Gastroesophageal sphincter (tissue), 4 donors: ENCODE results near the gene PPP1R12C. TPM values are rescaled to one million over a fixed set of nuclear protein-coding genes. Genes with fewer than 3 reads are reported as not detected.

Experiments
- ATAC-seq: fragments of 150-250 bp; one replicate; pipeline ENCODE4 v1.9.1; 2016; ENCODE audit warnings: mild to moderate bottlenecking, moderate library complexity
- H3K27ac ChIP-seq, 4 donors: fragments of 200-600 bp; sonication (generic) in 3 of 4; 1 replicate in 3 of 4; 2 replicates in 1 of 4; pipeline ENCODE4 v1.5.1; 2016 to 2019
- H3K27me3 ChIP-seq: fragments of 200-600 bp; sonication (generic); one replicate; pipeline ENCODE4 v1.5.1; 2019
- H3K36me3 ChIP-seq, 2 donors: fragments of 200-600 bp; sonication (generic); one replicate each; pipeline ENCODE4 v1.5.1; 2019; ENCODE audit warnings: control low read depth in 1 of 2
- H3K4me1 ChIP-seq, 3 donors: fragments of 200-600 bp; sonication (generic); 1 replicate in 2 of 3; 2 replicates in 1 of 3; pipeline ENCODE4 v1.5.1; 2016 to 2019; ENCODE audit warnings: control low read depth in 2 of 3
- H3K4me3 ChIP-seq, 2 donors: fragments of 200-600 bp; sonication (generic); one replicate each; pipeline ENCODE4 v1.5.1; 2019; ENCODE audit warnings: mild to moderate bottlenecking in 1 of 2, moderate library complexity in 1 of 2
- H3K9me3 ChIP-seq, 3 donors: fragments of 200-600 bp; sonication (generic); one replicate each; pipeline ENCODE4 v1.5.1; 2017 to 2019; ENCODE audit warnings: control low read depth in 2 of 3
- CTCF ChIP-seq, 4 experiments: fragments of 200-600 bp in 2 of 4; fragments of 450-650 bp in 2 of 4; sonication (generic) in 1 of 4; IDR thresholded peaks; one replicate each; pipeline ENCODE4 v1.5.1; 2017 to 2019; ENCODE audit warnings: antibody characterized with exemption in 4 of 4, mild to moderate bottlenecking in 2 of 4, moderate library complexity in 2 of 4
- EP300 ChIP-seq: sonication (generic); formaldehyde crosslinking; IDR thresholded peaks from one replicate; pipeline ENCODE4 v1.6.1; 2017; ENCODE audit warnings: antibody characterized with exemption, mild to moderate bottlenecking
- POLR2A ChIP-seq, 2 donors: fragments of 450-650 bp; IDR thresholded peaks; one replicate each; pipeline ENCODE4 v1.6.1; 2017; ENCODE audit warnings: antibody characterized with exemption in 2 of 2, mild to moderate bottlenecking in 2 of 2, moderate library complexity in 1 of 2
- POLR2AphosphoS5 ChIP-seq: sonication (generic); formaldehyde crosslinking; IDR thresholded peaks from one replicate; pipeline ENCODE4 v1.6.1; 2017; ENCODE audit warnings: antibody characterized with exemption
- WGBS, 2 donors: methylation state at CpG; one replicate each; pipeline ENCODE4 v1.1.5; 2018; ENCODE audit warnings: low coverage in 1 of 2; 5-methylcytosine and 5-hydroxymethylcytosine counted together
- total RNA-seq, 4 donors: library from RNA; depleted of rRNA; stranded (reverse); fragments of >200 nt; gene quantifications; one replicate each; pipeline ENCODE4 v1.1.0, GENCODE V29; 2016

PPP1R12C gene
- total RNA-seq, 4 donors from 2014 or later: 268 to 479 (median 276) TPM

GRCh38 chr19:55145232-55145631 is 27.8 kb upstream of the PPP1R12C start:
- Histone ChIP-seq H3K36me3 (no peaks in the 10 kb centered on the region), H3K27ac (no peak overlapping the region), H3K27me3 (peaks cover 100% of the 10 kb centered on the region), H3K4me1 (peaks cover 0 to 24% (median 5%) of the 10 kb centered on the region in 3 donors), H3K9me3 (no peaks in the 10 kb centered on the region), H3K4me3 (no peak overlapping the region)
- ATAC-seq: no peak
- no peak for TF ChIP-seq POLR2AphosphoS5
- TF ChIP-seq CTCF (IDR thresholded peaks at IDR 0.05): no peak
- TF ChIP-seq EP300: no peak
- TF ChIP-seq POLR2A (IDR thresholded peaks at IDR 0.05): no peak
- 29% methylated on average over 2 to 3 of the region's 3 CpGs for WGBS, 2 donors

- peaks cover 100% of the 10 kb centered on the region for H3K27me3 ChIP-seq
- no peaks in the 10 kb centered on the region for H3K9me3 ChIP-seq
- peaks cover 0 to 21% (median 5%) of the 10 kb centered on the region in 3 donors for H3K4me1 ChIP-seq
- H3K36me3 ChIP-seq: no peaks in the 10 kb centered on the region
- H3K4me3 ChIP-seq: no peak overlapping the region
- WGBS, 2 donors: 40% methylated on average over 4 of the region's 21 CpGs; no CpG with 5 or more reads in 1 of the 2 donors
- TF ChIP-seq EP300 (no peak), POLR2AphosphoS5 (no peak), POLR2A (IDR thresholded peaks at IDR 0.05) (no peak), CTCF (IDR thresholded peaks at IDR 0.05) (no peak)
- no peak for ATAC-seq
- no peak overlapping the region for H3K27ac ChIP-seq
These were observed 24.3 kb upstream of the PPP1R12C start for GRCh38 chr19:55141696-55142095.

- Histone ChIP-seq H3K36me3 (no peaks in the 10 kb centered on the region), H3K27ac (no peak overlapping the region), H3K4me3 (no peak overlapping the region), H3K4me1 (peaks cover 0 to 7% (median 0%) of the 10 kb centered on the region in 3 donors), H3K9me3 (no peaks in the 10 kb centered on the region), H3K27me3 (peaks cover 94% of the 10 kb centered on the region)
- ATAC-seq: no peak
- WGBS, 2 donors: 43 to 46% methylated on average over 7 to 9 of the region's 9 CpGs
- TF ChIP-seq EP300 (no peak), POLR2AphosphoS5 (no peak), CTCF (IDR thresholded peaks at IDR 0.05) (no peak)
These were observed 20.5 kb upstream of the PPP1R12C start for GRCh38 chr19:55137915-55138314.

- no peaks in the 10 kb centered on the region for H3K9me3 ChIP-seq
- H3K36me3 ChIP-seq: no peaks in the 10 kb centered on the region
- TF ChIP-seq POLR2AphosphoS5 (no peak), CTCF (IDR thresholded peaks at IDR 0.05) (no peak), EP300 (no peak), POLR2A (IDR thresholded peaks at IDR 0.05) (no peak)
- no peak overlapping the region for H3K27ac ChIP-seq
- 62 to 100% methylated on average over 1 to 3 of the region's 17 CpGs for WGBS, 2 donors
- peaks cover 0 to 7% (median 0%) of the 10 kb centered on the region in 3 donors for H3K4me1 ChIP-seq
- ATAC-seq: no peak
- H3K4me3 ChIP-seq: no peak overlapping the region
- peaks cover 92% of the 10 kb centered on the region for H3K27me3 ChIP-seq
These were observed 19.1 kb upstream of the PPP1R12C start for GRCh38 chr19:55136399-55137102.

- H3K4me1 ChIP-seq: no peaks in the 10 kb centered on the region
- H3K9me3 ChIP-seq: no peaks in the 10 kb centered on the region
- no peaks in the 10 kb centered on the region for H3K36me3 ChIP-seq
- peaks cover 92% of the 10 kb centered on the region for H3K27me3 ChIP-seq
- H3K4me3 ChIP-seq: no peak overlapping the region
- TF ChIP-seq POLR2A (IDR thresholded peaks at IDR 0.05) (no peak), EP300 (no peak), CTCF (IDR thresholded peaks at IDR 0.05) (no peak), POLR2AphosphoS5 (no peak)
- 13 to 25% methylated on average over 1 of the region's 3 CpGs for WGBS, 2 donors
- ATAC-seq: no peak
- no peak overlapping the region for H3K27ac ChIP-seq
These were observed 17.3 kb upstream of the PPP1R12C start for GRCh38 chr19:55134736-55135135.
